Measurements from ENCODE around the gene FOXN3.
A peak's percentile ranks its signal among the peaks of the same experiment; 100 is the strongest.

FOXN3 gene

GRCh38 chr14:89330236-89331002 lies 86.6 kb downstream of the FOXN3 start:
- peak; percentile 85 for DNase-seq

GRCh38 chr14:89327771-89328212 lies 89.2 kb downstream of the FOXN3 start:
- DNase-seq, result peak; percentile 62

- no peak for DNase-seq
These were observed 91.1 kb downstream of the FOXN3 start for GRCh38 chr14:89325959-89326358.

- no peak for DNase-seq
These were observed 91.6 kb downstream of the FOXN3 start for GRCh38 chr14:89325299-89325883.

GRCh38 chr14:89324501-89325298 lies 92.3 kb downstream of the FOXN3 start:
- DNase-seq, result no peak

GRCh38 chr14:89320381-89321000 lies 96.5 kb downstream of the FOXN3 start:
- DNase-seq, result no peak

- DNase-seq, result no peak
These were observed 97.3 kb downstream of the FOXN3 start for GRCh38 chr14:89319687-89320086.

GRCh38 chr14:89317051-89317691 lies 99.9 kb downstream of the FOXN3 start:
- DNase-seq, result no peak

- DNase-seq, result no peak
These were observed 101.3 kb downstream of the FOXN3 start for GRCh38 chr14:89315493-89316470.

- no peak for DNase-seq
These were observed 102.8 kb downstream of the FOXN3 start for GRCh38 chr14:89314274-89314673.

- DNase-seq, result no peak
These were observed 104.1 kb downstream of the FOXN3 start for GRCh38 chr14:89312932-89313331.

GRCh38 chr14:89310211-89310610 lies 106.8 kb downstream of the FOXN3 start:
- DNase-seq, result no peak

- no peak for DNase-seq
These were observed 107.3 kb downstream of the FOXN3 start for GRCh38 chr14:89309670-89310177.

- DNase-seq, result peak; percentile 14
These were observed 108.6 kb downstream of the FOXN3 start for GRCh38 chr14:89308232-89308959.

- no peak for DNase-seq
These were observed 109.6 kb downstream of the FOXN3 start for GRCh38 chr14:89307409-89307808.

- peak; percentile 69 for DNase-seq
These were observed 111.9 kb downstream of the FOXN3 start for GRCh38 chr14:89304972-89305703.

GRCh38 chr14:89304561-89304960 lies 112.5 kb downstream of the FOXN3 start:
- no peak for DNase-seq

GRCh38 chr14:89303456-89304435 lies 113.3 kb downstream of the FOXN3 start:
- DNase-seq, result peak; percentile 69
